Stimulated activated CD8-positive, alpha-beta memory T cell treated with anti-CD3 and anti-CD28 coated beads, Interleukin-15, amount 100 ng/mL, for 24 hours (primary cell): Measurements from ENCODE around the gene INPP5F.
"Not testable (repeated sequence)": the region's sequence is repeated elsewhere in the genome, so short reads cannot be mapped to it uniquely, and the experiment has no call there.

Source experiments
- DNase-seq: peaks from one replicate; pipeline ENCODE4 v3.0.0-alpha.2; 2020; ENCODE audit warnings: low read depth

The INPP5F gene

DNA sequence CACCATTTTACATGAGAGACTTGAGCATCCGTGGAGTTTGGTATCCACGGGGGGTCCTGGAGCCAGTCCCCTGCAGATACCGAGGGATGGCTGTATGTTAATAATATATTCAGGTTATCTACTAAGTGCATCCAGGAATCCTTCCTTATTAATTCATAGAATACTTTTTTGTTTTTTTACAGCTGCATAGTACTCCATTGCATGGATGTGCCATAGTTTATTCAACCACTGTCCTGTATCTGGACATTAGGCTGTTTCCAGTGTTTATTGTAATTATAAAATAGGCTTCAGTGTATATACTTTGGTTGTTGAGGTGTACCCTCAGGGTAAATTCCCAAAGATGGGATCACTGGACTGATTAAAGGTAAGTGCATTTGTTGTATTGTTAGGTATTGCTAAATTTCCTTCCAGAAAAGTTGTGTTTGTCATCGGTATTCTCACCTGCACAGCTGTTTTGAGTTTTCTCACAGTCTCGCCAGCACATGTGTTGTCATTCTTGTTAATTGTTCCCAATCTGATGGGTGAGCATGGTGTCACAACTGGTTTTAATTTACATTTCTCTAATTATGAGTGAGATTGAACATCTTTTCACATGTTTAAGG lies 55.1 kb downstream of the INPP5F start:
- no peak for DNase-seq

DNA sequence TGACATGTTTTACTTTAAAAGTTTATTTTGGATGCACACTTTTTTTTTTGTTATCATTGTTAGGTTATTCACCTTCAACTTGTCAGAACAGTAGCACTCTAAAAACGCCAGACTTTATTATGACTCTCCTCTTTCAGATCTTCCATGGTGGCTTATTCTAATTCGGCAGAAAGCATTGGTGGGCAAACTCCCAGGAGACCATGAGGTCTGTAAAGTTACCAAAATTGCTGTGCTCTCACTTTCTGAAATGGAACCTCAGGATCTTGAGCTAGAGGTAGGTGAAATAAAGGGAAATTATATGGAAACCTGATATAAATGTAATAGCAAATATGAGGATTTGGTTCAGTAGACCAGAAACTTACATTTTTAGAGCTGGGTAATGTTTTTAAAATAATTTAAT lies 55.6 kb downstream of the INPP5F start:
- DNase-seq, result no peak

DNA sequence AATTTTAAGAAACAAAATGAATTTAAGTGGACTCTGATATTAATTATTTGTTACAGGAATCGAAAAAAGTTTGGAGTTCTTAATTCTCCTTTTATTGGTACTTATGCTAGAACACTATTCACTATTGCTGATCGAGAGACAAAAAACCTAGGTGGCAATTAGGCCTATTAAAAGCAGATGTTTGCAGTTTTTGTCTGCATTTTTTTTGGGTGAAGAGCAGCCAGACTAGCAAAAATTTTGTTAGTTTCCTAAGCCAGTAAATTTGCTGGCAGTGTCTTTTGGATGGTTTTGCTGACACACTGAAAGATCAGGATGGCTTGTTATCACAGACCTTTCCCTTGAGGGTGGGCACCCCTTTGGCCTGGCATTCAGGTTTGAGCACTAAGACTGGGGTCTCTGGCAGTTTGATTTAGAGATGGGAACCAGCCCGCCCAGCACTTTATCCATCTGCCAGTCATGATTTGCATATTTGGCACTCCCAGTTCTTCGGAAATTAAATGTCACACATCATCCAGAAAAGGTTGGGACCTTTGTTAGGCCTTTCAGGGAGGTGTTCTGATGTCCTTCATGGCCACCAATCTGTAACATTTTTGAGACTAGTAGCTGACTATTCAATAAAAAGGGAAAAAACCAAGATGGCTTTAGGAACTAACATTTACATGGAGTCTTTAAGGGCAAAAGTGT lies 57.3 kb downstream of the INPP5F start:
- no peak for DNase-seq

GRCh38 chr10:119783665-119784027 lies 57.8 kb downstream of the INPP5F start:
- DNase-seq, result no peak

DNA sequence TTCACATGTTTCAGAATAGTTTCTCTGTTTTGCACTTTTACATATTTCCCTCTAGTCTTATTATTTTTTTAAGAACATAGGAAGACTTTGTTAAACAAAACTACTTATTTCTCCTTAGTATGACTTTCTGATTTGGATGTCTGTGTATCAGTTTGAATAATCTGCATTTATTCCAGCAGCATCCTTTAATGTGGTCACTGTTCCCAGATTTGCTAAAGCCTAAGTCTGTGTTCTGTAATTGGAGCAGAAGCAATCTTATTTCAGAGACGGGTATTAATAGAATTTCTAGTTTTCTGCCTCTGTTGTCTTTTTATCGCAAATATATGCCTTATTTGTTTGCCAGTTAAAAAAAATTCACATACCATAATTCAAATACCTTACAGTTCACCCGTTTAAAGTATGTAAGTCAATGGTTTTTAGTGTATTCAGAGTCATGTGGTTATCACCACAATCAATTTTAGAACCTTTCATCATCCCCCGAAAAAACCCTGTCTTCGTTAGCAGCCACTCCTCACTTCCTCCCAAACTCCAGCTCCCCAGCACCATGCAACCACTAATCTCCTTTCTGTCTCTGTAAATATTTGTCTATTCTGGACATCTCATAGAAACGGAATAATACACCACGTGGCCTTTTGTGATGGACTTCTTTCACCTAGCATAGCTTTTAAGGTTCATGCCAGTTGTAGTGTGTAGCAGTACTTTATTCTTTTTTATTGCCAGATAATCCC lies 58.7 kb downstream of the INPP5F start:
- no peak for DNase-seq

DNA sequence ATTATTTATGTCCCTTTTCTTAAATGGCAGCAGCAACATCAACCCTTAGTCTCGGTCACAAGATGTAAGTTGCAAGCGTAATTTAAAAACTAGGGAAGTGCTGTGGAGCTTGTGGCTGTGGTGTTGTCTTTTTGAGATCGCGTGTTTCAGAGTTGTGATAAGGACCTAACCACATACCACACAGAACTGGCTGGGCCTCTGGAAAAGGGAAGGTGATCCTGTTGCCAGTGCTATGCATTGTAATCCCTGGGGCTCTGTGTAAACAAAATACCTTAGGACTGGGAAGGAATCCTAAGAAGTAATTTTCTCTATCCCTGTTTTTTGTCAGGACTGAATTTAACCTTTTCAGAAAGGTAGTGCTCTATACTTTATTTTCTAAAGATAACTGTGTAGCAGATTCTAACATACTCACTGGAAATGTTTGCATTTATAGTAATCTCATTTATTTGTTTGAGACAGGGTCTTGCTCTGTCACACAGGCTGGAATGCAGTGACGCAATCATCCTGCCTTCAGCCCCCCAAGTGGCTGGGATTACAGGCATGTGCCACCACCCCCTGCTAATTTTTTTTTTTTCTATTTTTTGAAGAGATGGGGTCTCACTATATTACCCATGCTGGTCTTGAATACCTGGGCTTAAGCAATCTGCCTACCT lies 60.4 kb downstream of the INPP5F start:
- no peak for DNase-seq

DNA sequence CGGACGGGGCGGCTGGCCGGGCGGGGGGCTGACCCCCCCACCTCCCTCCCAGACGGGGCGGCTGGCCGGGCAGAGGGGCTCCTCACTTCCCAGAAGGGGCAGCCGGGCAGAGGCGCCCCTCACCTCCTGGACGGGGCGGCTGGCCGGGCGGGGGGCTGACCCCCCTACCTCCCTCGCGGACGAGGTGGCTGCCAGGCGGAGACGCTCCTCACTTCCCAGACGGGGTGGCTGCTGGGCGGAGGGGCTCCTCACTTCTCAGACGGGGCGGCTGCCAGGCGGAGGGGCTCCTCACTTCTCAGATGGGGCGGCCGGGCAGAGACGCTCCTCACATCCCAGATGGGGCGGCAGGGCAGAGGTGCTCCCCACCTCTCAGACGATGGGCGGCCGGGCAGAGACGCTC lies 69.3 kb downstream of the INPP5F start:
- not testable (repeated sequence) for DNase-seq

GRCh38 chr10:119796039-119796438 lies 70.2 kb downstream of the INPP5F start:
- no peak for DNase-seq

GRCh38 chr10:119801176-119801575 lies 75.3 kb downstream of the INPP5F start:
- no peak for DNase-seq

DNA sequence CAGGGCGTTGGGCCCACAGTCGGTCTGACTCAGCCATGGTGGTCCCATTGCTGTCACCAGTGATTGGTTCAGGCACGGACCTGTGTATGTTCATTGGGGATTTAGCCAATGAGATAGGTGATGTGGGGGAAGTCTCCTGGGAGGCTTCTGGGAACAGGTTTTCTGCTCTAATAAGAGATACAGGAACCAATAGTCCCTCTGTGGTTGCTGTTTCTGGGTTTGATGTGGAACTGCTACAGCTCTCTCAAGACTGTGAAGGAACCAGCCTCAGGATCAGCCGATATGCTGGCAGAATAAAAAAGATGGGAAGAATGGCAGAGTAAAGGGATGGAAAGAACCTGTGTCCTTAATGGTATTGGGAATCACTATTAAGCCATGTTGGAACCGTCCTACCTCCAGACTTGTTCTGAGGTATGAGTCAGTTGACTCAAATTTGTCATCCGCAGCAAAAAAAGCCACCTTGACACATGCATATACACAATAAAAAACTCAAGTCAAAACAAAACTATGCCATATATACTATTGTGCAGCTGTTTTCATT lies 76.2 kb downstream of the INPP5F start:
- DNase-seq, result no peak

DNA sequence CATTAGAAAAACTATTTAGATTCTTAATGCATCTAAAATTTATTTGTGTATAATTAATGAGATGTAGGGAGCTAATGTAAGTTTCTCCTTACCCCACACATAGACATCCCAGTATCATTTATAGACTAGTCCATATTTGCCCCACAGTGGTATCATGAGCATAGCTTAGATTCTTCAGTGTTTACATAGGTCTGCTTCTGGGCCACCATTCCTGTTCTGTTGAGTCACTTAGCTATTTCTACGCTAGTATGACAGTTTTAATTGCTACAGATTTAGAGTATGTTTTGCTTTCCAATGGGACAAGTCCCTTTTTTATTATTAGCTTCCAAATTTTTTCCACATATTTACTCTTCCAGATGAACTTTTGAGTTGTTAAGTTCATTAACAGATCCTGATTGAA lies 77.4 kb downstream of the INPP5F start:
- DNase-seq, result no peak

- no peak for DNase-seq
These were observed 79.9 kb downstream of the INPP5F start for GRCh38 chr10:119805702-119806230.

GRCh38 chr10:119806334-119807130 lies 80.7 kb downstream of the INPP5F start:
- DNase-seq, result no peak

- DNase-seq, result no peak
These were observed 82.3 kb downstream of the INPP5F start for GRCh38 chr10:119807960-119808697.

GRCh38 chr10:119811122-119811521 lies 85.3 kb downstream of the INPP5F start:
- DNase-seq, result no peak

DNA sequence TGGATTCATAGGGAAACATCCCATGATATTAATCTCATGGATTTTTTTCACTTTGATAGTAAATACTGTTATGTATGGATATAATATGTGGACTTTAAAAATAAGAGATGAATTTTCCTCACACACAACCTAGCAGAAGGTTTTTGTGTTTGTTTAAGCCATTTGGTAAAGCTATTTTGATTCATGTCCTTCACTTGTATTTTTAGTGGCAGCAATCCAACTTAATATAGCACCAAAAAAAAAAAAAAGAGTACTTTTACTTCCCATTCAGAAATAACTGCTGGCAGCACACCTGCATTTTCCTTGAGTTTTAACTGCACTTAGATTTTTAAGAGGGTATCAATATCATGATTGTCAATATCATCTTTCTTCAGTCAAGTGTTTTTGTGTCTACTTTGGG lies 86.8 kb downstream of the INPP5F start:
- DNase-seq, result no peak

GRCh38 chr10:119815671-119816070 lies 89.8 kb downstream of the INPP5F start:
- DNase-seq, result no peak

GRCh38 chr10:119817991-119818888 lies 92.4 kb downstream of the INPP5F start:
- no peak for DNase-seq

GRCh38 chr10:119818889-119819270 lies 93.0 kb downstream of the INPP5F start:
- no peak for DNase-seq

DNA sequence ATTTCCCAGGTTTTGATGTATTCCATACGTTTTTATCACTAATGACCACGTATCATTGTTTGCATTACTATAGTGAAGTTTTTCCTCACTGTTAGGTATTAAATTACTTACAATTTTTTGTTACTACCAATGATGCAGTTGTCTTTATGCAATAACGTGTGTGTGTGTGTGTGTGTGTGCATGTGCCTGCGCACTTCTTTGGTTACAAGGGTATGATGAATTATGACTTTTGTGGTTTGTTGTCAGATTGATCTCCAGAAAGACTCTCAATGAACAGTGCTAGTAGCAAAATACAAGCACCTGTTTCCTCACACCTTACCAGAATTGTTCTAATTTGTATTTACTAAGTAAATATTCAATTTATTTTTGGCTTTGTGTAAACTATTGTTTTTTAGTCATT lies 95.3 kb downstream of the INPP5F start:
- no peak for DNase-seq
